HG03432 (cell line): ENCODE data around the gene PI3.

Experiments used
- ATAC-seq: cut with Tn5 transposase; IDR thresholded peaks from one replicate; pipeline ENCODE4 v1.9.1; 2021; ENCODE audit warnings: mild to moderate bottlenecking, moderate library complexity; ENCODE audit not compliant: unreplicated experiment

PI3 gene

GRCh38 chr20:45183084-45183483 is 8.4 kb downstream of the PI3 start:
- no peak for ATAC-seq

DNA sequence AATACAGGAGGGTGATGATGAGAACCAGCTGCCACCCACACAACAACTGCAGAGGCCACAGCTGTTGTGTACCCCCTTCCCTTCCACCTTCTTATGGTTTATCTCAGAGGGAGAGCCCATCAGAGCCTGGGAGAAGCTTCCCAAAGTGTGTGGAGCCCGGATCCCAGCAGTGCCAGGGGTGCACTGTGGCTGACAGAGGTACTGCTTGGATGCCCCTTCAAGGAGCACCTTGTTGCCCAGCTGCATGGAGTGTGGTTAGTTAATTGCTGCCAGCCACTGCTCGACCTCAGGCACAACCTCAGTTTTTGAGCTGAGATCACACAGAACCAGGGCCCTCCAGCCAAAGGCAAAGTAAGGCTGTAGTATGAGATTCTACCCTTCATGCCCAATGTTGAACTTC is 13.0 kb downstream of the PI3 start:
- ATAC-seq: no peak

- ATAC-seq: no peak
These were observed 14.4 kb downstream of the PI3 start for GRCh38 chr20:45189067-45189609.

DNA sequence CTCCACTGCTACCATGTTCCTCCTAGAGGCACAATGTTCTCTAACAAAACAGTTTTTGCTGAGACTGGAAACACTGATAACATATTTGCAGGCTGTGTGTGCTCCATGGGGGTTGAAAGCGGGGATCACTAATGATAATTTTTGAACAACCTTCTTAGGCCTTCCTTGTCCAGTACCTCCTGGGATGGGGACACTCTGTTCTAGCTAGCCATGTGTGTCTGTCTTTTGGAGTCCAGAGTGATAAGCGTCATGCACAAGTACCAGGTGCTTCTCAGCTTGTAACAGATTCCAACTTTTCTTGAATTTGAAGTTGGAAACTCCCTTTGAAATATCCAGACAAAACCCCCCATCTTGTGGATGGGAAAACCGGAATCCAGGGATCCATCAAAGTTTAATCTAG is 15.2 kb downstream of the PI3 start:
- no peak for ATAC-seq

- no peak for ATAC-seq
These were observed 17.2 kb downstream of the PI3 start for GRCh38 chr20:45191926-45192325.

- no peak for ATAC-seq
These were observed 18.6 kb downstream of the PI3 start for GRCh38 chr20:45193331-45193730.

DNA sequence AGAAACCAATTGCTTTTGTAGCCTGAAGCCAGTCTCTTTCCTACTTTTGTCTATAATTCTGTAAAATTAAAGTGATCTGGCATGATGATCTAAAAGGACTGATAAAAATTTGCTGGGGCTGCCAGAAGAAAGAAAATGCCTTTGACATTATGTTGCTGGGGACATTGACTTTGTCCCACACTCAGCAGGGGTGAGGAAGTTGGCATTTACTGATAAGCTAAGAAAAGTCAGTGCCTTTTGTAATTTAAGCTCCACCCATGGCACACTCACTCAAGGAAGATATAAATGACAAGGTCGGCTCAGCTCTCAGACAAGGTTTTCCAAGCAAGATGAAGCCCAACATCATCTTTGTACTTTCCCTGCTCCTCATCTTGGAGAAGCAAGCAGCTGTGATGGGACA is 32.0 kb downstream of the PI3 start, which contains the start of gene SEMG1:
TSS of gene SEMG1 (plus strand) at position 309 of the 400 bp plus-strand sequence. CDS start at position 330, 21 bp downstream.
- no peak for ATAC-seq

DNA sequence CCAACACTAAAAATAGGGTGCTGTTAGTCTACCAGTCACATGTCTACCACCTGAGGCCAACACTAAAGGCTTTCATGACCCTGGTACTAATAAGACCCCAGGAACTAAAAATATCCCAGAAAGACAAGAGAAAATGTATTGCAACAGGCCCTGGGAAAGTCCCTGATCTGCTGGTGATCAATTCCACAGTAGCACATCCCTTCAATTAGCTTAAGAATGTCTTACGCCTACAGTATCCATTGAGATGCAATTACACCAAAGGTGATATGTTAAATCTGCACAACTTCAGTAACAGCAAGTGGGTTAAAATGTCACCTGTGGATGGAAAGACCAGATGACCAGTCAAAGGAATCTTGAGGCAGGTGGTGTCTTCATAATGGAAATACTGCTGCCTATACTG is 35.2 kb downstream of the PI3 start:
- no peak for ATAC-seq

GRCh38 chr20:45211569-45212474 is 37.1 kb downstream of the PI3 start:
- no peak for ATAC-seq

DNA sequence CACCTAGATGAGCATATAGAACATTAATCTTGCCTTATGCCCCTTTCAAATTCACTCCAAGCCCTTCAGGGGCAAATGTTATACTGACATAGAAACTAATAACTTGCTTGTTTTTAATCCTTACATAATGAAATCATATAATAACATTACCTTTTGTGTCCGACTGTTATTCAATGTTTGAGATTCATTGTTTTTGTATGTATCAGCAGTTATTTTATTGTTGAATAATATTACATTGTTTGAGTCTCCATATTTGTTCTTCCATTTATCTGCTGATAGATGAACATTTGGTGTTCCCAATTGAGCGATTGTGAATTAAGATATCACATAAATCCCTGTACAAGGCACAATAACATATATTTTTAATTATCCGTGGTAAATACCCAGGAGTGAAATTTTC is 38.1 kb downstream of the PI3 start:
- no peak for ATAC-seq

GRCh38 chr20:45218124-45218523 is 43.4 kb downstream of the PI3 start:
- ATAC-seq: no peak

DNA sequence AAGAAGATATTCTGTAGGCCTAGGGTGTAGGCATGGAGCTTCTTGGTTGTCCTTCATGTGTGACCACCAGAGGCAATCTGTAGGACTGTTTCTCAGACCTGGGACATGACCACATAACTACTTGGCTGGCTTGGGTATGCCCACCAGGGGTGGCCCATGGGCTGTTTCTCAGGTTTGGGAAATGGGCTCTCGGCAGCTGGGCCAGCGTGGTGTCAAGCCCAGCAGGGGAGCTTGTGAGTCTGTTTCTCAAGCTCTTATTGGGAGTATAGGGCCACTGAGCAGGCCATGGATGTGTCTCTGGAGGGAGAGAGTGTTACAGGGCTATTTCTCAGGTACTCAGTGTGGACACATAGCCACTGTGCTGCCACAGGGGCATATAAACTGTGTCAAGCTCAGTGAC is 43.9 kb downstream of the PI3 start:
- ATAC-seq: no peak

DNA sequence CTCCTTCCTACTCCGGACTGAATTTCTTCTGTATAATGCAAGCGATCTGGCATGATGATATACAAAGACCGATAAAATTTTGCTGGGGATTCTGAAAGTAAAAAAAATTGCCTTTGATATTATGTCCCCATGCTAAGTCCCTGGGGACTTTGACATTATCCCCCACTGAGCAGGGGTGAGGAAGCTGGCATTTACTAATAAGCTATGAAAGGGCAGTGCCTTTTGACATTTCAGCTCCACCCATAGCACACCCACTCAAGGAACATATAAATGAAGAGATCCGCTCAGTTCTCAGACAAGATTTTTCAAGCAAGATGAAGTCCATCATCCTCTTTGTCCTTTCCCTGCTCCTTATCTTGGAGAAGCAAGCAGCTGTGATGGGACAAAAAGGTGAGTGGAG is 46.4 kb downstream of the PI3 start, which contains the start of gene SEMG2:
TSS of gene SEMG2 (plus strand) at position 298 of the 400 bp plus-strand sequence. CDS start at position 315, 17 bp downstream.
- no peak for ATAC-seq

- no peak for ATAC-seq
These were observed 48.4 kb downstream of the PI3 start for GRCh38 chr20:45223136-45223535.
